HepG2 (cell line): Measurements from ENCODE around the gene STX4. TPM values are rescaled to one million over a fixed set of nuclear protein-coding genes. Genes with fewer than 3 reads are reported as not detected.

Source experiments
- GRHL1 ChIP-seq: sonication (generic); formaldehyde crosslinking; conservative IDR thresholded peaks from 2 replicates; pipeline ENCODE4 v1.8.0; 2022; ENCODE audit warnings: missing genetic modification reagents
- HIC2 ChIP-seq: sonication (generic); formaldehyde crosslinking; IDR thresholded peaks from 2 replicates; pipeline ENCODE4 v1.9.0; 2022; ENCODE audit warnings: low read depth, missing genetic modification reagents
- IKZF1 ChIP-seq: fragments of 450-650 bp; IDR thresholded peaks from 2 replicates; pipeline ENCODE4 v1.7.1; 2016
- JDP2 ChIP-seq: sonication (generic); formaldehyde crosslinking; IDR thresholded peaks from 2 replicates; pipeline ENCODE4 v1.8.1; 2022; ENCODE audit warnings: missing genetic modification reagents, borderline replicate concordance
- KLF15 ChIP-seq: sonication (generic); formaldehyde crosslinking; IDR thresholded peaks from 2 replicates; pipeline ENCODE4 v1.8.1; 2023; ENCODE audit warnings: borderline replicate concordance, mild to moderate bottlenecking, inconsistent platforms, missing genetic modification reagents, mixed read lengths
- NFYC ChIP-seq: IDR thresholded peaks from 2 replicates; pipeline ENCODE4 v1.6.1; 2016; ENCODE audit warnings: missing genetic modification reagents, missing compliant biosample characterization
- PAX8 ChIP-seq: sonication (generic); formaldehyde crosslinking; IDR thresholded peaks from 2 replicates; pipeline ENCODE4 v1.8.0; 2022; ENCODE audit warnings: mild to moderate bottlenecking, missing genetic modification reagents, borderline replicate concordance
- RBAK ChIP-seq: sonication (generic); formaldehyde crosslinking; IDR thresholded peaks from 2 replicates; pipeline ENCODE4 v1.5.1; 2020; ENCODE audit warnings: mild to moderate bottlenecking, missing genetic modification reagents
- SAP130 ChIP-seq: IDR thresholded peaks from 2 replicates; pipeline ENCODE4 v1.6.1; 2016; ENCODE audit warnings: low read depth
- SP1 ChIP-seq, 2 experiments: fragments of 450-650 bp in 1 of 2; sonication (generic) in 1 of 2; formaldehyde crosslinking in 1 of 2; IDR thresholded peaks; 2 replicates each; pipeline versions ENCODE4 v1.4.0 to v1.6.1; 2016 to 2020; ENCODE audit warnings: missing genetic modification reagents in 1 of 2
- SPEN ChIP-seq: sonication (generic); formaldehyde crosslinking; IDR thresholded peaks from 2 replicates; pipeline ENCODE4 v1.5.1; 2020; ENCODE audit warnings: low read depth, mild to moderate bottlenecking, missing genetic modification reagents
- TCF12 ChIP-seq, 2 experiments: fragments of 450-650 bp in 1 of 2; sonication (generic) in 1 of 2; formaldehyde crosslinking in 1 of 2; IDR thresholded peaks; 2 replicates each; pipeline versions ENCODE4 v1.6.1 to v1.8.0; 2017 to 2022; ENCODE audit warnings: antibody characterized with exemption in 1 of 2, mild to moderate bottlenecking in 1 of 2, missing genetic modification reagents in 1 of 2, moderate library complexity in 1 of 2
- TOPORS ChIP-seq: sonication (generic); formaldehyde crosslinking; IDR thresholded peaks from 2 replicates; pipeline ENCODE4 v1.8.0; 2023; ENCODE audit warnings: mild to moderate bottlenecking, missing genetic modification reagents
- ZFP36L2 ChIP-seq: sonication (generic); formaldehyde crosslinking; IDR thresholded peaks from 2 replicates; pipeline ENCODE4 v1.4.0; 2020; ENCODE audit warnings: missing genetic modification reagents
- ZNF331 ChIP-seq: sonication (generic); formaldehyde crosslinking; IDR thresholded peaks from 2 replicates; pipeline ENCODE4 v1.4.0; 2020; ENCODE audit warnings: missing genetic modification reagents
- ZNF350 ChIP-seq: sonication (generic); formaldehyde crosslinking; IDR thresholded peaks from 2 replicates; pipeline ENCODE4 v1.4.0; 2020; ENCODE audit warnings: mild to moderate bottlenecking, low read depth, missing genetic modification reagents, borderline replicate concordance
- ZNF678 ChIP-seq: sonication (generic); formaldehyde crosslinking; IDR thresholded peaks from 2 replicates; pipeline ENCODE4 v1.4.0; 2020; ENCODE audit warnings: mild to moderate bottlenecking, missing genetic modification reagents
- ZNF770 ChIP-seq: sonication (generic); formaldehyde crosslinking; IDR thresholded peaks from 2 replicates; pipeline ENCODE4 v1.5.0; 2020; ENCODE audit warnings: mild to moderate bottlenecking, missing genetic modification reagents
- ZXDC ChIP-seq: sonication (generic); formaldehyde crosslinking; IDR thresholded peaks from 2 replicates; pipeline ENCODE4 v1.5.0; 2020; ENCODE audit warnings: mild to moderate bottlenecking, missing genetic modification reagents
- polyA plus RNA-seq, 8 experiments: library from polyadenylated mRNA; depleted of rRNA in 3 of 8; stranded (reverse) in 7 of 8; unstranded in 1 of 8; fragments of >200 nt; fragmentation: Illumina TruSeq in 4 of 8; extraction: Trizol in 4 of 8; gene quantifications; 2 replicates each; pipeline versions ENCODE4 v1.2.1 to v1.2.3, GENCODE V29; 2011 to 2016; ENCODE audit warnings: low read depth in 4 of 8, missing spikeins in 1 of 8, mixed read lengths in 1 of 8; ENCODE audit not compliant: insufficient read depth in 1 of 8
- total RNA-seq, 5 experiments: library from RNA; depleted of rRNA; stranded (reverse); fragments of >200 nt; fragmentation: Illumina TruSeq; extraction: Trizol; gene quantifications; 2 replicates each; pipeline ENCODE4 v1.2.3, GENCODE V29; 2016; ENCODE audit warnings: low read depth in 1 of 5

STX4 gene
- total and polyA plus RNA-seq, 2 of the 13 experiments (the other 11 are each of a cell fraction or from before 2014, with no cell fraction given), result 29.2 to 34.6 TPM

- TF ChIP-seq ZXDC (CRISPR knock-in tag) (peak; percentile 89), SPEN (CRISPR knock-in tag) (peak; percentile 85), GRHL1 (no peak), TCF12 (IDR thresholded peaks at IDR 0.05) (no peak), TCF12 (CRISPR knock-in tag; IDR thresholded peaks at IDR 0.05) (peak; percentile 82; the same call in 1 of the 2 replicates), PAX8 (CRISPR knock-in tag) (peak; percentile 63; the same call in 1 of the 2 replicates), ZNF678 (no peak), IKZF1 (no peak), RBAK (CRISPR knock-in tag) (peak; percentile 35; the same call in 1 of the 2 replicates), KLF15 (no peak), JDP2 (CRISPR knock-in tag) (no peak; the same call in 1 of the 2 replicates), SP1 (IDR thresholded peaks at IDR 0.05) (no peak), SP1 (CRISPR knock-in tag; IDR thresholded peaks at IDR 0.05) (no peak), HIC2 (CRISPR knock-in tag) (peak; percentile 68; the same call in 1 of the 2 replicates), NFYC (CRISPR knock-in tag) (no peak), ZNF770 (CRISPR knock-in tag) (peak; percentile 86), TOPORS (CRISPR knock-in tag) (no peak), ZNF331 (CRISPR knock-in tag) (peak; percentile 68; the same call in 1 of the 2 replicates), ZNF350 (peak; percentile 75), SAP130 (CRISPR knock-in tag) (peak; percentile 85), ZFP36L2 (CRISPR knock-in tag) (no peak)
These were observed 34.3 kb upstream of the STX4 start (continued) for GRCh38 chr16:30998852-30999761.
